Mammary epithelial cell (primary cell): Measurements from ENCODE around the gene RFX2.

Source experiments
- EZH2 ChIP-seq: IDR thresholded peaks from 2 replicates; pipeline ENCODE4 v1.6.1; 2012; ENCODE audit warnings: low read length, inconsistent platforms, borderline replicate concordance
- TF ChIP-seq, protein P1 (sequence below), 2 donors: IDR thresholded peaks in 1 of 2; conservative IDR thresholded peaks in 1 of 2; 2 replicates each; pipeline ENCODE4 v1.5.1; 2011 to 2012; ENCODE audit warnings: inconsistent platforms in 2 of 2, low read length in 2 of 2, mild to moderate bottlenecking in 2 of 2, control low read depth in 1 of 2, low read depth in 1 of 2; ENCODE audit not compliant: insufficient read depth in 1 of 2; ENCODE audit errors: extremely low read depth in 1 of 2

DNA sequence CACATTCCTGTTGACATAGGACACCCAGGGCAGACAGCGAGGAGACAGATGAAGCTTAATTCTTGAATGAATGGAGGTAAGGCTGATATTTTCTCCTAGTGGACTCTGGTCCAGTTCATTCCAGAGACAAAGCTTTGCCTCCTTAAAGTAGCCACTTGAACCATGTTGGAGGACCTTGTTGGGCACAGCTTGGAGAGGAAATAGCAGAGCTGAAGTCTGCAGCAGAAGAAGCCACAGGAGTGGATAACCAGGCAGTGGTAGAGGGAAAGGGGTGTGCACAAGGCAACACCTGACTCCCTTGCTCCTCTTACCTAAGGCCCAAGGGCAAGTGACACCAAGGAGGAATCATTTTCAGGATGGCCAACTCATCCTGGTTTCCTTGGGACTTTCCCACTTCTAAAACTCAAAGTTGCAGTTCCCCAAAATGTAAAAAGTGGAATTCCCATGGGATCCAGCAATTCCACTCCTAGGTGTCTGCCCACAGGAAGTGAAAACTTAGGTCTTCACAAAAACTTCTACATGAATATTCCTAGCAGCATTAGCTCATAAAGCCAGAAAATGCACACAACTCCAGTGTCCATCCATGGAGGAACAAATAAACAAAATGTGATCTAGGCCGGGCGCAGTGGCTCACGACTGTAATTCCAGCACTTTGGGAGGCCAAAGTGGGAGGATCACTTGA is 6.6 kb upstream of the RFX2 start:
- TF ChIP-seq, protein P1, sequence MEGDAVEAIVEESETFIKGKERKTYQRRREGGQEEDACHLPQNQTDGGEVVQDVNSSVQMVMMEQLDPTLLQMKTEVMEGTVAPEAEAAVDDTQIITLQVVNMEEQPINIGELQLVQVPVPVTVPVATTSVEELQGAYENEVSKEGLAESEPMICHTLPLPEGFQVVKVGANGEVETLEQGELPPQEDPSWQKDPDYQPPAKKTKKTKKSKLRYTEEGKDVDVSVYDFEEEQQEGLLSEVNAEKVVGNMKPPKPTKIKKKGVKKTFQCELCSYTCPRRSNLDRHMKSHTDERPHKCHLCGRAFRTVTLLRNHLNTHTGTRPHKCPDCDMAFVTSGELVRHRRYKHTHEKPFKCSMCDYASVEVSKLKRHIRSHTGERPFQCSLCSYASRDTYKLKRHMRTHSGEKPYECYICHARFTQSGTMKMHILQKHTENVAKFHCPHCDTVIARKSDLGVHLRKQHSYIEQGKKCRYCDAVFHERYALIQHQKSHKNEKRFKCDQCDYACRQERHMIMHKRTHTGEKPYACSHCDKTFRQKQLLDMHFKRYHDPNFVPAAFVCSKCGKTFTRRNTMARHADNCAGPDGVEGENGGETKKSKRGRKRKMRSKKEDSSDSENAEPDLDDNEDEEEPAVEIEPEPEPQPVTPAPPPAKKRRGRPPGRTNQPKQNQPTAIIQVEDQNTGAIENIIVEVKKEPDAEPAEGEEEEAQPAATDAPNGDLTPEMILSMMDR (conservative IDR thresholded peaks at IDR 0.05 in 1 of 2, IDR thresholded peaks at IDR 0.05 in 1 of 2; ENCODE audit: extremely low read depth in 1 of 2, insufficient read depth in 1 of 2, low read depth in 1 of 2, low read length in 2 of 2): no peak
- no peak for TF ChIP-seq EZH2
